ENCODE data around the gene FOSL2.

FOSL2 gene

DNA sequence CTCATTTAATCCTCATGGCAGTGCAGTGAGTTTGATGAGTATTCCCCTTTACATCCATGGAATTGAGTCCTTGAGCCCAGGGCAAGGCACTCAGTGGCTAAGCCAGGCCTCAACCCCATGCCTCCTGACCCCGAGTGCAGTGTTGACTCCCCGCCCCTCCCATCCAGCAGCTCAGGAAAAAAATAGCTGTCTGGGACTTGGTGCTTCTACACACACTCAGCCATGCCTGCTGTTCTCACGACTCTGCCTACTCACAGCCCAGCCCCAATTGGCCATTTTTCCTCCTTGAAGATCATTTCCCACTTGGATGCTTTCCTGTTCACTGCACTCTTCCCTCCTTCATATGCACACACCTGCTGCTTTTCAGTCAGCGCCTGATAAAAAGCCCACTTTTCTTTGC, 8.8 kb downstream of the FOSL2 start:
- no peak for DNase-seq (ENCODE audit: extremely low read depth, insufficient read length)
- TF ChIP-seq, protein P1, sequence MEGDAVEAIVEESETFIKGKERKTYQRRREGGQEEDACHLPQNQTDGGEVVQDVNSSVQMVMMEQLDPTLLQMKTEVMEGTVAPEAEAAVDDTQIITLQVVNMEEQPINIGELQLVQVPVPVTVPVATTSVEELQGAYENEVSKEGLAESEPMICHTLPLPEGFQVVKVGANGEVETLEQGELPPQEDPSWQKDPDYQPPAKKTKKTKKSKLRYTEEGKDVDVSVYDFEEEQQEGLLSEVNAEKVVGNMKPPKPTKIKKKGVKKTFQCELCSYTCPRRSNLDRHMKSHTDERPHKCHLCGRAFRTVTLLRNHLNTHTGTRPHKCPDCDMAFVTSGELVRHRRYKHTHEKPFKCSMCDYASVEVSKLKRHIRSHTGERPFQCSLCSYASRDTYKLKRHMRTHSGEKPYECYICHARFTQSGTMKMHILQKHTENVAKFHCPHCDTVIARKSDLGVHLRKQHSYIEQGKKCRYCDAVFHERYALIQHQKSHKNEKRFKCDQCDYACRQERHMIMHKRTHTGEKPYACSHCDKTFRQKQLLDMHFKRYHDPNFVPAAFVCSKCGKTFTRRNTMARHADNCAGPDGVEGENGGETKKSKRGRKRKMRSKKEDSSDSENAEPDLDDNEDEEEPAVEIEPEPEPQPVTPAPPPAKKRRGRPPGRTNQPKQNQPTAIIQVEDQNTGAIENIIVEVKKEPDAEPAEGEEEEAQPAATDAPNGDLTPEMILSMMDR (IDR thresholded peaks at IDR 0.05; ENCODE audit: insufficient read depth, low read length, poor library complexity, severe bottlenecking) = no peak
- Histone ChIP-seq H3K27me3 (replicated peaks; ENCODE audit: control insufficient read depth, insufficient read depth, low read length) (no peaks in the 10 kb centered on the region), H3K36me3 (ENCODE audit: control insufficient read depth, insufficient read depth, low read length) (no peaks in the 10 kb centered on the region), H3K4me3 (replicated peaks; ENCODE audit: low read depth, low read length) (no peak overlapping the region)

DNA sequence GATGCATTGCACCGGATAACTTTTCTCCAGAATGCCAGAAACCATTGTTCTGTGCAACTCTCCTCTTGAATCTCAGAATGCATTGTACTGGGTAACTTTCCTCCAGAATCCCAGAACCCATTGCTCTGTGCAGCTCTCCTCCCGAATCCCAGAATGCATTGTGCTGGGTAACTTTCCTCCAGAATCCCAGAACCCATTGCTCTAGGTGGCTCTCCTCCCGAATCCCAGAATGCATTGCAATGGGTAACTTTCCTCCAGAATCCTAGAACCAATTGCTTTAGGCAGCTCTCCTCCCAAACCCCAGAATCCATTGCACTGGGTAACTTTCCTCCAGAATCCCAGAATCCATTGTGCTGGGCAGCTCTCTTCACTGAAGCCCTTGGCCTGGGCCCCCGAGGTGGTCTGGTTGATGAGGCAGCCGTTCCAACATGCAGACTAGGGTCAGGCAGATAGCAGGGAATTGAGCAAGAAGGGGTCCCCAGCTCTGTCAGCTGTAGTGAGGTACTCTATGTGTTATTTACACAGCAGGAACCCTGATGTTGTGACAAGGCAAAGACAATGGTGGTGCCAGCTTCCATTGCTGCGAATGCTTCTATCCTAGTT, 9.4 kb downstream of the FOSL2 start:
- DNase-seq (ENCODE audit: extremely low read depth, insufficient read length) = no peak
- Histone ChIP-seq H3K4me3 (replicated peaks; ENCODE audit: low read depth, low read length) (no peak overlapping the region), H3K36me3 (ENCODE audit: control insufficient read depth, insufficient read depth, low read length) (no peaks in the 10 kb centered on the region), H3K27me3 (replicated peaks; ENCODE audit: control insufficient read depth, insufficient read depth, low read length) (no peaks in the 10 kb centered on the region)
- TF ChIP-seq, protein P1 (IDR thresholded peaks at IDR 0.05; ENCODE audit: insufficient read depth, low read length, poor library complexity, severe bottlenecking) = no peak

DNA sequence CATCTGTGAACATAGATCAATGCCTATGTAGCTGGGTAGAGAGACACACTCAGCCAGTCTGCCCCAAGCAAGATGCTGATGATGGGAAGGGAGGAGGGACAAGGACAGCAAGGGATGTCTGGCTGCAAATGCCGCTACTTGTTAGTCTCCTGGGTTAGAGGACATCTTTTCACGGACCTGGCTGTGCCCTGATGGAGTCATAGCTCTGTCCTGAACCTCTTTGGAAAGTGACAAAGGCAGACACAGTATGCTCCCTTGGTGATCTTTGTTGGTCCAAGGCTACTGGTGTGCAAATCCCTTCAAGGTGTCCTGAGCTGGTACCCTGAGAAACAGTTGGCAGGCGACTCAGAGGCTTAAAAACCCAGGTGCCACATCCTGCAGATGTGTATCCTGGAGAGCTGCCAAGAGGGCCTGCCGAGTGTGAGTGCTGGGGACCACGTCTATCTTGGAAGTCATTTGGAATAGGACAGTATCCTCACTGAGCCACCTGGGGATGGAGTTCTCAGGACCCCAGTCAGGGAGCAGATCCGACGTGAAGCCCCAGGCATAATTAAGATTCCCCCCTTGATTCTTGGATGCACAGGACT, 10.8 kb downstream of the FOSL2 start:
- no peak overlapping the region for H3K4me3 ChIP-seq (replicated peaks; ENCODE audit: low read depth, low read length)
- TF ChIP-seq, protein P1 (IDR thresholded peaks at IDR 0.05; ENCODE audit: insufficient read depth, low read length, poor library complexity, severe bottlenecking) = no peak
- H3K27me3 ChIP-seq (replicated peaks; ENCODE audit: control insufficient read depth, insufficient read depth, low read length) = no peaks in the 10 kb centered on the region
- H3K36me3 ChIP-seq (ENCODE audit: control insufficient read depth, insufficient read depth, low read length) = no peaks in the 10 kb centered on the region
- no peak for DNase-seq (ENCODE audit: extremely low read depth, insufficient read length)

DNA sequence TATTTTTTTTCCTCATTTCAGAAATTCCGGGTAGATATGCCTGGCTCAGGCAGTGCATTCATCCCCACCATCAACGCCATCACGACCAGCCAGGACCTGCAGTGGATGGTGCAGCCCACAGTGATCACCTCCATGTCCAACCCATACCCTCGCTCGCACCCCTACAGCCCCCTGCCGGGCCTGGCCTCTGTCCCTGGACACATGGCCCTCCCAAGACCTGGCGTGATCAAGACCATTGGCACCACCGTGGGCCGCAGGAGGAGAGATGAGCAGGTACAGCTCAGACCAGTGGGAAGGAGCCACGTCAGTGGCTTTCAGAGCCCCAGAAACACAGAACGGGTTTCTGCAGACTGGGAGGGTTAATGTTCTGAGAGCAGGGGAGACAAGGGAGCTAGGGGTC, 11.4 kb downstream of the FOSL2 start:
- no peak for DNase-seq (ENCODE audit: extremely low read depth, insufficient read length)
- Histone ChIP-seq H3K27me3 (replicated peaks; ENCODE audit: control insufficient read depth, insufficient read depth, low read length) (no peaks in the 10 kb centered on the region), H3K36me3 (ENCODE audit: control insufficient read depth, insufficient read depth, low read length) (no peaks in the 10 kb centered on the region), H3K4me3 (replicated peaks; ENCODE audit: low read depth, low read length) (no peak overlapping the region)
- TF ChIP-seq, protein P1 (IDR thresholded peaks at IDR 0.05; ENCODE audit: insufficient read depth, low read length, poor library complexity, severe bottlenecking) = no peak

DNA sequence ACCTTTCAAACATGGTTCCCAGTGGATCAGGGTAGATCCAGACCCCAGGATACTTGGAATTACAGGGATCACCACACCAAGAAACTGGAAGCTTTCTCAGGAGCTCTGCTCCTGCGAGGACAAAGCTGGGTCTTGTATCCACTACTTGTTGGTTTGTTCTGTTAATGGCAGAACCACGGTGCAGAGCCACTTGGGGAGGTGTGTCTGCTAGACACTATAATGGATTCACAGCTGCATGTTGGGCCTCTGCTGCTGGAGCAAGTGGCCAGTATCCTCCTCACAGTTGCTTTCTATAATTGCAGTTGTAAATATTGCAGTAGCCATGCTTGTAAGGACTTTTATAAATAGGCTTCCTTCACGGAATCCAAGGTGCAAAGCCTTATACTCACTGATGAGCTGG, 12.9 kb downstream of the FOSL2 start:
- no peak for DNase-seq (ENCODE audit: extremely low read depth, insufficient read length)
- H3K36me3 ChIP-seq (ENCODE audit: control insufficient read depth, insufficient read depth, low read length) = no peaks in the 10 kb centered on the region
- TF ChIP-seq, protein P1 (IDR thresholded peaks at IDR 0.05; ENCODE audit: insufficient read depth, low read length, poor library complexity, severe bottlenecking) = no peak

More for the DNA sequence above, 12.9 kb downstream of the FOSL2 start:
- H3K27me3 ChIP-seq (replicated peaks; ENCODE audit: control insufficient read depth, insufficient read depth, low read length) = no peaks in the 10 kb centered on the region
- H3K4me3 ChIP-seq (replicated peaks; ENCODE audit: low read depth, low read length) = no peak overlapping the region
